H1 (cell line): Measurements from ENCODE around the gene OR4C13. TPM values are rescaled to one million over a fixed set of nuclear protein-coding genes. Genes with fewer than 3 reads are reported as not detected.
"Not testable (repeated sequence)": the region's sequence is repeated elsewhere in the genome, so short reads cannot be mapped to it uniquely, and the experiment has no call there.

Experiments used
- CTCF ChIA-PET: fragments of 300-600 bp; sonication (Branson Sonifier 250); formaldehyde crosslinking; loops from one replicate; lab custom pipeline; 2021; ENCODE audit not compliant: partially characterized antibody; lab: Charles Lee
- POLR2A ChIA-PET: fragments of 300-600 bp; sonication (Branson Sonifier 250); formaldehyde crosslinking; loops from one replicate; lab custom pipeline; 2021; ENCODE audit warnings: inconsistent platforms; ENCODE audit not compliant: partially characterized antibody; lab: Charles Lee
- DNase-seq, 2 experiments: peaks; one replicate each; pipeline versions ENCODE4 v3.0.0 to v3.0.0-alpha.2; 2010 to 2022; ENCODE audit warnings: low spot score in 2 of 2, low read depth in 1 of 2, mixed read lengths in 1 of 2
- FAIRE-seq: peaks from 2 replicates; lab custom pipeline; 2011; peaks lifted over from hg19 to GRCh38; lab: Jason Lieb, UNC
- H2AFZ ChIP-seq: 2 replicates; pipeline ENCODE4 v1.8.1; 2012; ENCODE audit warnings: low read length, inconsistent platforms
- H2AK5ac ChIP-seq: 2 replicates; pipeline ENCODE4 v1.6.1; 2013; ENCODE audit warnings: low read depth, low read length
- H2BK120ac ChIP-seq: replicated peaks from 2 replicates; pipeline ENCODE3; 2013; ENCODE audit warnings: low read depth, low read length, inconsistent platforms
- H2BK12ac ChIP-seq: 2 replicates; pipeline ENCODE4 v1.6.1; 2013; ENCODE audit warnings: low read depth, low read length
- H2BK15ac ChIP-seq: 2 replicates; pipeline ENCODE4 v1.6.1; 2013; ENCODE audit warnings: low read length
- H2BK20ac ChIP-seq: 2 replicates; pipeline ENCODE4 v1.6.1; 2013; ENCODE audit warnings: low read length
- H2BK5ac ChIP-seq: 2 replicates; pipeline ENCODE4 v1.6.1; 2013; ENCODE audit warnings: low read depth, low read length
- H3K14ac ChIP-seq: 2 replicates; pipeline ENCODE4 v1.6.1; 2013; ENCODE audit warnings: inconsistent platforms; ENCODE audit not compliant: insufficient read length
- H3K18ac ChIP-seq: 2 replicates; pipeline ENCODE4 v1.6.1; 2013; ENCODE audit warnings: low read length; ENCODE audit errors: extremely low read depth
- H3K23ac ChIP-seq: 2 replicates; pipeline ENCODE4 v1.6.1; 2013; ENCODE audit warnings: inconsistent platforms; ENCODE audit not compliant: insufficient read length
- H3K23me2 ChIP-seq: 2 replicates; pipeline ENCODE4 v1.6.1; 2013; ENCODE audit warnings: low read depth, low read length
- H3K27ac ChIP-seq: 2 replicates; pipeline ENCODE4 v1.6.1; 2011; ENCODE audit warnings: low read depth, low read length, inconsistent platforms
- H3K27me3 ChIP-seq, 4 experiments: replicated peaks in 1 of 4; 1 replicate in 1 of 4; 2 replicates in 3 of 4; pipeline versions ENCODE4 v1.6.1 to v1.8.1; 2011 to 2013; ENCODE audit warnings: low read length in 3 of 4, mild to moderate bottlenecking in 3 of 4, inconsistent platforms in 2 of 4, mixed read lengths in 2 of 4, moderate library complexity in 1 of 4; ENCODE audit not compliant: control insufficient read depth in 3 of 4, insufficient read depth in 3 of 4; ENCODE audit errors: extremely low read depth in 1 of 4
- H3K36me3 ChIP-seq, 4 experiments: 2 replicates each; pipeline versions ENCODE4 v1.6.1 to v1.8.1; 2011 to 2013; ENCODE audit warnings: mild to moderate bottlenecking in 4 of 4, low read length in 3 of 4, moderate library complexity in 2 of 4, control low read depth in 1 of 4, inconsistent platforms in 1 of 4; ENCODE audit not compliant: insufficient read depth in 4 of 4, control insufficient read depth in 2 of 4
- H3K4ac ChIP-seq: replicated peaks from 2 replicates; pipeline ENCODE3; 2013; ENCODE audit warnings: low read length, low read depth, mixed read lengths, inconsistent platforms; ENCODE audit not compliant: insufficient read length
- H3K4me1 ChIP-seq, 4 experiments: replicated peaks in 1 of 4; 1 replicate in 1 of 4; 2 replicates in 3 of 4; pipeline versions ENCODE4 v1.6.1 to v1.8.1; 2011 to 2013; ENCODE audit warnings: low read length in 3 of 4, inconsistent platforms in 2 of 4, mixed read lengths in 1 of 4; ENCODE audit not compliant: insufficient read depth in 4 of 4, control insufficient read depth in 3 of 4
- H3K4me2 ChIP-seq, 2 experiments: 2 replicates each; pipeline versions ENCODE4 v1.6.1 to v1.8.1; 2011 to 2013; ENCODE audit warnings: low read depth in 2 of 2, low read length in 2 of 2, control low read depth in 1 of 2, inconsistent platforms in 1 of 2, mild to moderate bottlenecking in 1 of 2; ENCODE audit not compliant: insufficient read depth in 1 of 2
- H3K4me3 ChIP-seq, 4 experiments: fragments of 200-600, 300-600 bp in 1 of 4; sonication (generic), shearing (Covaris generic), sonication (Bioruptor Twin) in 1 of 4; 2 replicates each; pipeline versions ENCODE4 v1.5.1 to v1.8.1; 2011 to 2016; ENCODE audit warnings: low read length in 4 of 4, low read depth in 3 of 4, control low read depth in 2 of 4, inconsistent platforms in 2 of 4, mild to moderate bottlenecking in 2 of 4, mixed read lengths in 1 of 4, moderate library complexity in 1 of 4; ENCODE audit not compliant: insufficient read depth in 2 of 4; ENCODE audit errors: extremely low read depth in 1 of 4
- H3K56ac ChIP-seq: replicated peaks from 2 replicates; pipeline ENCODE3; 2013; ENCODE audit warnings: low read depth, mild to moderate bottlenecking, mixed read lengths, low read length, inconsistent platforms; ENCODE audit not compliant: insufficient read length
- H3K79me1 ChIP-seq: 2 replicates; pipeline ENCODE4 v1.6.1; 2013; ENCODE audit warnings: low read depth, low read length, control low read depth
- H3K79me2 ChIP-seq, 2 experiments: 2 replicates each; pipeline versions ENCODE4 v1.6.1 to v1.8.1; 2012 to 2013; ENCODE audit warnings: low read length in 2 of 2, mild to moderate bottlenecking in 2 of 2, inconsistent platforms in 1 of 2; ENCODE audit not compliant: insufficient read depth in 2 of 2, control insufficient read depth in 1 of 2
- H3K9ac ChIP-seq, 4 experiments: replicated peaks in 1 of 4; 1 replicate in 1 of 4; 2 replicates in 3 of 4; pipeline versions ENCODE4 v1.6.1 to v1.8.1; 2011 to 2013; ENCODE audit warnings: low read depth in 3 of 4, low read length in 3 of 4, control low read depth in 2 of 4, mild to moderate bottlenecking in 2 of 4, moderate library complexity in 2 of 4, inconsistent platforms in 1 of 4; ENCODE audit errors: extremely low read depth in 1 of 4
- H3K9me3 ChIP-seq, 2 experiments: 2 replicates each; pipeline versions ENCODE4 v1.6.1 to v1.8.1; 2012 to 2013; ENCODE audit warnings: mild to moderate bottlenecking in 2 of 2, moderate library complexity in 2 of 2, control low read depth in 1 of 2, inconsistent platforms in 1 of 2, low read depth in 1 of 2, low read length in 1 of 2, mixed read lengths in 1 of 2; ENCODE audit not compliant: insufficient read depth in 2 of 2
- H4K20me1 ChIP-seq, 2 experiments: replicated peaks in 1 of 2; 2 replicates each; pipeline versions ENCODE3 to v1.8.1; 2011 to 2013; ENCODE audit warnings: inconsistent platforms in 2 of 2, low read length in 2 of 2, mild to moderate bottlenecking in 1 of 2; ENCODE audit not compliant: insufficient read depth in 2 of 2, control insufficient read depth in 1 of 2
- H4K5ac ChIP-seq: 2 replicates; pipeline ENCODE4 v1.6.1; 2013; ENCODE audit warnings: low read length, low read depth, mixed read lengths, inconsistent platforms; ENCODE audit not compliant: insufficient read length
- H4K8ac ChIP-seq: 2 replicates; pipeline ENCODE4 v1.8.0; 2013; ENCODE audit warnings: mild to moderate bottlenecking, moderate library complexity, low read length, inconsistent platforms; ENCODE audit not compliant: insufficient read depth; ENCODE audit errors: extremely low read depth
- H4K91ac ChIP-seq: replicated peaks from 2 replicates; pipeline ENCODE3; 2013; ENCODE audit warnings: low read length, mixed read lengths, inconsistent platforms; ENCODE audit not compliant: insufficient read length
- WGBS, 2 experiments: shearing (Covaris generic) in 1 of 2; methylation state at CpG; one replicate each; pipeline versions ENCODE4 v1.1.6 to v1.1.7; 2013 to 2015; ENCODE audit warnings: low lambda C conversion rate in 2 of 2, mixed read lengths in 2 of 2, inconsistent platforms in 1 of 2, low coverage in 1 of 2, missing lambda C conversion rate in 1 of 2; ENCODE audit not compliant: insufficient replicate concordance in 2 of 2, insufficient coverage in 1 of 2, insufficient read length in 1 of 2; ENCODE audit errors: extremely low coverage in 1 of 2, missing lambda C conversion rate in 1 of 2; 5-methylcytosine and 5-hydroxymethylcytosine counted together
- polyA plus RNA-seq, 7 experiments: library from polyadenylated mRNA; depleted of rRNA in 3 of 7; stranded (reverse) in 5 of 7; unstranded in 2 of 7; fragments of >200 nt in 5 of 7; fragments of 200-250 nt in 2 of 7; gene quantifications; 1 replicate in 5 of 7; 2 replicates in 1 of 7; 4 replicates in 1 of 7; pipeline versions ENCODE4 v1.2.1 to v1.2.3, GENCODE V29; 2011 to 2013; ENCODE audit warnings: missing spikeins in 2 of 7, mixed read lengths in 2 of 7
- total RNA-seq: library from RNA; stranded (reverse); fragmentation: NEBNext Ultra II Directional; extraction: Animal tissue kit (Norgen Biotek cat#: 25700); gene quantifications from 2 replicates; pipeline ENCODE4 v1.2.1, GENCODE V29; 2021

Gene OR4C13
- total and polyA plus RNA-seq, 2 of the 8 experiments (the other 6 are each of a cell fraction or from before 2014, with no cell fraction given), result not detected

- H4K20me1 ChIP-seq, H2BK15ac ChIP-seq, H2BK20ac ChIP-seq, FAIRE-seq, H3K4me2 ChIP-seq, H3K18ac ChIP-seq, H4K91ac ChIP-seq, H2AFZ ChIP-seq, H3K9ac ChIP-seq, DNase-seq, H3K79me1 ChIP-seq, H2BK5ac ChIP-seq, H3K27me3 ChIP-seq, H2AK5ac ChIP-seq, H3K4ac ChIP-seq, H2BK120ac ChIP-seq, H3K23me2 ChIP-seq, H3K23ac ChIP-seq, H3K27ac ChIP-seq, H3K4me1 ChIP-seq, CTCF ChIA-PET, H2BK12ac ChIP-seq, POLR2A ChIA-PET, H4K5ac ChIP-seq, H3K4me3 ChIP-seq, H4K8ac ChIP-seq, H3K79me2 ChIP-seq, H3K36me3 ChIP-seq, H3K14ac ChIP-seq, H3K56ac ChIP-seq: not testable (repeated sequence)
- WGBS, 2 experiments, result 86% methylated on average over 4 of the region's 4 CpGs; no CpG with 5 or more reads in 1 of the 2 experiments
- peaks cover 15 to 26% of the 10 kb centered on the region in 2 experiments for H3K9me3 ChIP-seq
Observed at GRCh38 chr11:49973439-49973838, 21.2 kb downstream of the OR4C13 start.

GRCh38 chr11:49982435-49982834, 30.2 kb downstream of the OR4C13 start, which contains the start of gene OR4C12:
OR4C12 (minus strand) TSS chr11:49982535; CDS start chr11:49982501, 34 bp downstream.
- H2BK5ac ChIP-seq, H2AFZ ChIP-seq, H3K27ac ChIP-seq, H3K4me2 ChIP-seq, H3K56ac ChIP-seq, H2BK12ac ChIP-seq, H3K18ac ChIP-seq, H3K4me3 ChIP-seq, H3K23me2 ChIP-seq, DNase-seq, H3K9ac ChIP-seq, H3K36me3 ChIP-seq, H3K4ac ChIP-seq, H3K14ac ChIP-seq, H3K4me1 ChIP-seq, FAIRE-seq, H3K79me2 ChIP-seq, H2AK5ac ChIP-seq, H3K23ac ChIP-seq, H4K91ac ChIP-seq, H4K5ac ChIP-seq, H3K27me3 ChIP-seq, H2BK20ac ChIP-seq, H4K8ac ChIP-seq, POLR2A ChIA-PET, H2BK120ac ChIP-seq, CTCF ChIA-PET, H3K79me1 ChIP-seq, H2BK15ac ChIP-seq, H4K20me1 ChIP-seq: not testable (repeated sequence)
- H3K9me3 ChIP-seq, result peaks cover 34 to 37% of the 10 kb centered on the region in 2 experiments
- 76% methylated on average over 1 of the region's 1 CpG; no CpG with 5 or more reads in 1 of the 2 experiments for WGBS, 2 experiments
